NCI-H1105 treated with DMSO at 0.1 percent for 48 hours (cell line): Measurements from ENCODE around the gene SERPINE2.
"Not testable (repeated sequence)": the region's sequence is repeated elsewhere in the genome, so short reads cannot be mapped to it uniquely, and the experiment has no call there.

Experiments used
- DNase-seq: peaks from one replicate; lab custom pipeline; 2025; lab: John Stamatoyannopoulos, UW

The SERPINE2 gene

DNA sequence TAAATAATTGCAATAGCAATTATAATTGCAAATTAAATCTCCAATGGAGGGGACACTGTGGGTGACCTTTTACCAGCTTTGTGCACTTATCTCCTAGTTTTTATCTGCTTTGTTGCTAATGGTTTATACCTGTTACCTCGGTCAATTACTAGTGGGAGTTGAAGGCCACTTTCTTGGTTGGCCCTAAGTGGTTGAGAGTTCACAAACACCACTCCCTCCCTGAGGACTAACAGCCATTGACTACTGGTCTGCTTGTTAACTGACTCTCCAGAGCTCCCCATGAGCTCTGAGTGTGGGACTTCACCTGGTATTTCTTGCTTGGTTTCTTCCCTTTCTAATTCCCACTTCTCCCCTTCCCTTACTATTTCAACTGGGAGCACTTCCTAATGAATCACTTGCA lies 27.2 kb downstream of the SERPINE2 start:
- DNase-seq, result no peak

DNA sequence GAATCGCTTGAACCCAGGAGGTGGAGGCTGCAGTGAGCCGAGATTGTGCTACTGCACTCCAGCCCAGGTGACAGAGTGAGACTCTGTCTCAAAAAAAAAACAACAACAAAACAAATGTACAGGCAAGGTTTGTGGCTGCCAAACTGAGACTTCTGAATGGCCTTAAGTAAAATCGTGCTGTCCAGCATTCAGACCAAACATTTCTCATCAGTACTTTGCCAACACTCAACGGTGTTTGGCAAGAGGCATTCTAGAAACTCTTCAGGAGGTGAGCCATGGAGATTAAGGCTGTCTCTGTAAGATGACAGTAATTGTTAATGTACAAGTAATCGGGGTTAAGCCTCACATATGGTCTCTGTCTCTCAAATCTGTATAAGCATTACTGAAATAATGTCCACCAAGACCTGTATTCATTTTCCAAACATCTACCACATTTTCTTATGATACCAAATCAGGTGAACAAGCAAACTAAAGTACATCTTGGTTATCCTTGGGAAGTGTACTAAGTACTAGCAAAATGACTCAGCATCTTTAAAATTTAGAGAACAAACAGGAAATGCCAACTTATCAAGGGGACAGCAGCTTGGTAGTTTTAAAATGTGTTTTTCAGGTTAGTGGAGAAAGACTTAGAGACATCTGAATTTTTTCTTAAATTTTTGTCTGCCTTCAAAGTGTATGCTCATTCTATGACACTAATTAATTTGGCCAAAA lies 29.3 kb downstream of the SERPINE2 start:
- no peak for DNase-seq

DNA sequence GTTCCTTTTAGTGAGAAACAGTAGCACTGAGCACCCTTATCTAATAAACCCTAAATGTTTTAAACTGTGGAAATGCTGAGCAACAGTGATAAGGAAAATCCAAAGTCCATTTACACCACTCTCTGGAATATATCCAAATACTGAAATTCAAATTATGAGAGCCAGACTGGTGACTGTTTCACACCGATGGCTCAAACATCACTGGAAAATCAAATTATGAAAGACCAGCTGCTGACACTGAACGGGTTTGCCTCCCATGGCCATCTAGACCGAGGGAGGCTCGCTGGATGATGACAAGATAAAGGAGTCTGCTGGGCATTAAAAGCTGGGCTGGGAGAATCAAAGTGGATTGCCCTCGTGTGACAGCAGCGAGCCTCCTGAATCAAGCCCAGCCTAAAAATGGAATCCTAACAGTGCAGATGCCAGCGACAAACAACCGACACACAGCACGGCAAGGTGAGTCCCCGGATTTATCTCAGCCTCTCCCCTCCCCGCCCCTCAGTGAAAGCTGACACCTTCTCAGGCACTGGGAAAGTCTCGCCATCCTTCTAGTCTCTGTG lies 30.3 kb downstream of the SERPINE2 start:
- DNase-seq, result no peak

DNA sequence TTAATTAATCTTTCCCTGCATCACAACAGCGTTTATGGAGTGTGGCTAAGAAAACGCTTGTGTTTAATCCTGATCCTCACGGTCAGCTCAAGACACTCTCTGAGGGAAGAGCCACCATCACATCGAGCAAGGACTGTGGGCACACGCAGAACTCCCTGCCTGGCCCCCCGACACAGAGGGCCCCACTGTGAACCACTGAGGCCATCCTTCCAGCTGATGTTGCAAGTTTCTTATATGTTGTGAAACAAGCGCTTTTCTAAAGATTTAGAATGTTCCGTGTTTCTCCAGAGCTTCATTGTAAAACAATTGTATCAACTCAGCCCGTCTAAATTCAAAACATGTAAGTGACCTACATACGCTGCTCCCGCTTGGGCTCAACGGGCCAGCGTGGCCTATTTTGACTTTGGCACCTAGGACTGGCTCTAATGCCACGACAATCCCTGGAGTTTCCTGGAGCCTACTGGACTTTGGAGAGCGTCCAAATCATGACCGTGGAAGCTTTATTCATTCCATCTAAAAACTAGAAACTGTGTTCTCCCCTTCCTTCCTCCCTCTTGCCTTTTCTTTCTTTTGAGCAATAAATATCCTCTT lies 34.9 kb downstream of the SERPINE2 start:
- no peak for DNase-seq

DNA sequence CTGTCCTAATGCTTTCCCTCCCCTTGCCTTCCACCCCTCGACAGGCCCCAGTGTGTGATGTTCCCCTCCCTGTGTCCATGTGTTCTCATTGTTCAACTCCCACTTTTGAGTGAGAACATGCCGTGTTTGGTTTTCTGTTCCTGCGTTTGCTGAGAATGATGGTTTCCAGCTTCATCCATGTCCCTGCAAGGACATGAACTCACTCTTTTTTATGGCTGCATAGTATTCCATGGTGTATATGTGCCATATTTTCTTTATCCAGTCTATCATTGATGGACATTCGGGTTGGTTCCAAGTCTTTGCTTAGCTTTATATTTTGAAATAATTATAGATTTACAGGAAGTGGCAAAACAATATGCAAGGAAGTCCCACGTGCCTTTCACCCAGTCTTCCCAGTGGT lies 38.4 kb downstream of the SERPINE2 start:
- DNase-seq, result not testable (repeated sequence)

DNA sequence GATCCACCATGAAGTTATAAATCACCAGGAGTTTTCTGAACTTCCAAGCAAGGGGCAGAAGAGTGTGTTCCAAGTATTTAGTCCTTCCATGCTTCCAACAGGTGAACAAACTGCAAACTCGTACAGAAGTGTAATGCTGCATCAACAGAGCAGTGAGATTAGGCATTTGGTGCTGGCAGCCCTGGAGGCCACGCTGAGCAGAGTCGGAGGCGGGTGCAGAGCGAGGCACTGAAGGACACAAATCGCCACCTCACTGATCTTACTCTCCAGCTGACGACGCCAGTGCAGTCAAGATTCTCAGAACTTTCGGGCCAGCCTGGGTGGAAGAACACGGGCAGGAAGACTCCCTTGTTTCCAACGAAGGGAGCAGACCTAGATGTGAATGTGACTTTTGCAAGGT lies 39.2 kb downstream of the SERPINE2 start:
- no peak for DNase-seq

DNA sequence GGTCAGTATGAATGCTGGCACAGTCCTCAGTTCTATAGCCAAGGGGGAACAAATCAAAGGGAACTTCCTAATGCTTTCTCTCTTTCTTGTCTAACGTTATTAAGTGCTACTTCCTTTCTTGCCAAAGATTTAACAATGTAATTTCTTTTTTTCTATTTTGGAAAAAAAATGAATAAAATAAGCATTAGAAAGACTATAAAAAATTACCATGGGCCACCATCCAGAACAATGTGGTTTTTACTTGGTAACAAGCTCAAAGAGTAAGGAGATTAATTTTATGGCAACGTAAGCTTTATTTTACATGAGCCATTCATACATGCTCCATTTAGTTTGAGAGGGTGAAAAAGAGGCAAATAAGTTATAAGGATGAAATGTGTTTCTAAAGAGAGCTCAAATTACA lies 40.1 kb downstream of the SERPINE2 start:
- no peak for DNase-seq

DNA sequence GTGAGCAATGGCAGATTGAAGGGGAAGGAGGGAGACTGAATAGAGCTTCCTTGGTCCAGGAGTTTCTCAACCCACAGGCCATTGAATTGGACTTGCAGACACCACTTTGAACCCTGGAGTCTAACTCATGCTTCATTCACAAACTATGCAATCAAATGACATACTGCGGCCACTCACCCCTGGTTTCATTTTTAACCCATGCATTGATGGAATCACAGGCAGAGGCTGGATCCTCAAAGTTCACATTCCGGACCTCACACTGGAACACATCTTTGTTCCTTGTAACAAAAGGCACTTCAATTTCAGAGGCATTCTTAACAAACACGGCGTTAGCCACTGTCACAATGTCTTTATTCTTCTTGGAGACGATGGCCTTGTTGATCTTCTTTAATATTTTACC lies 41.1 kb downstream of the SERPINE2 start:
- DNase-seq, result no peak

DNA sequence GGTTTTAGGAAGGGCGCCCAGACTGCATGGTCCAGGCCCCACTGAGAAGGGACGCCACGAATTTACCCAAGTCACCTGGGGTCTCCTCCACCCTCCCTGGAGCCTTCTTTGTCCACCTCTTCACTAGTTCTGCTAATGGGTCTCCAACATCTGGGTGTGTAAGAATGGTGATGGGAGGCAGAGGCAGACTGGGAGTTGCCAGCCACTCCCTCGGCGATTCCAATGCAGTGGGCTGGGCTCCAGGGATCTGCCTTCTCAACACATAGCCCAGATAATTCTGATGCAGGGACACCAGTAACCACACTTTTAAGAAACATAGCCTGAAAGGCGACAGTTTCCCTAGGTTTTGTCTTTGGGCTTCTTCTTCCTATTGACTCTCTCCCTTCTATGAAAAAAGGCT lies 42.7 kb downstream of the SERPINE2 start:
- DNase-seq, result no peak

DNA sequence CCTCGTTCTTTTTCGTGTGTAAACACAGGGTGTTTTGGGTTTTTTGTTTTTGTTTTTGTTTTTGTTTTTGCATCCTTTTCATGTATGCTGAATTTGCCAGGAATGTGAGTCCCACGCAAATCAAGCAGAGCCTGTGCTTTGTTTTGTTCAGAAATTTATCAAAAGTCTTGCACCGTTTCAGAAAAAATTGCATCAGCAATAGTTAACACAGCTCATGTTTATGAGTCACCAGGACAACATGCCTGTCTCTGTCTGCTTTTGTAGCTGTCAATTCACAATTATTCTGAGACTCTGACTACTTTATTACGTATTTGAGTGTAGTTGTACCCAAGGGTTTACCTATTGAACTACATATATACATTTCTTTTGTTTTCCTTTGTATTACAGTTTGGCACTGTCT lies 43.5 kb downstream of the SERPINE2 start:
- no peak for DNase-seq

DNA sequence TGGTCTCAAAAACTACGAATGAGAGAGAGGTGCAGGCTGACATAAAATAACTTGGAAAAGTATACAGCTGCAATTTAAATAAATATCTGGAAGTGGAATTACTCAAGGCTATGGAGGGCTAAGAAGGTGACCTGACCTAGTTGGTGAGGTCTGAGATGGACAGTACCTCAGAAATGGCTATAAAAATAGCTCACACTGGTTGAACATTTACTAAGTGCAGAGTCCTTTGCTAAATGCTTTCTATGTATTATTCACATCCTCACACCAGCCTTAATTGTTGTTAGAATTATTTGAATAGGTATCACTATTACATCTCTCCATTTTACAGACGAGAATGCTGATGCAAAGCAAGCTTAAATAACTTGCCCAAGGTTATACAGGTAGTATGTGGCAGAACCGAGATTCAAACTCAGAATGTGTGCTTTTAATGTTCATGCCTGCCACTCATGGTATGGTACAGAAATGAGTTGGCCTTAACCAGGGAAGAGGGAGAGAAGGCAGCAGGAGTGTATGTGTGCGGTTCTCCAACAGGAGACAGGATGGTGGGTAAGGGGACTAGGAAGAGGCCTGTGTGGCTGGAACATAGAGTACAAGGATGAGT lies 44.4 kb downstream of the SERPINE2 start:
- DNase-seq, result no peak

DNA sequence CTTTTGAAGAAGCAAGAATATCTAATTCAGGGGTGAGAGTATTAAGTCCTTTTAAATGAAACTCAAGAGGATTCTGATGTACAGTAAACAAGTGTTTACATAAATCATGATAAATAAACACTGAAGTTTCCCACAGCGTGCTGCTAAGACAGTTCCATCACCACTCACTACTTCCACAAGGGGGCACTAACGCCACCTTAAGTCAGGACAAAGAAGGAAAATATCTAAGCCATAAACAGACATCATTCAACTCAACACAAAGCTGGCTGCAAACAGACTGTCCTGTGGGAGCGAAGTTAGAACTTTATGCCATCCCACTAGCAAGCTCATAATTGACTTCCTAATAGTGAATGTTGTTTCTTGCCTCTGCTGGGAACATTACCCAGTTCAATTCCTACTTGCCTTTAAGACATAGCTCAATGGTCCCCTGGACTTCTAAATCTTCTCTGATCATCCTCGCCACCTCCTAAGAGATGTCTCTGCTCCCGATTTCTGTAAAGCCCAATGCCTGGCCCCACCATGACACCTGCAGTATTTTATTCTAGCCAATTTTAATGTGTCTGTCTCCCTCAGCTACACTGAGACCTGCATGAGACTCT lies 45.4 kb downstream of the SERPINE2 start:
- peak; percentile 62 for DNase-seq

DNA sequence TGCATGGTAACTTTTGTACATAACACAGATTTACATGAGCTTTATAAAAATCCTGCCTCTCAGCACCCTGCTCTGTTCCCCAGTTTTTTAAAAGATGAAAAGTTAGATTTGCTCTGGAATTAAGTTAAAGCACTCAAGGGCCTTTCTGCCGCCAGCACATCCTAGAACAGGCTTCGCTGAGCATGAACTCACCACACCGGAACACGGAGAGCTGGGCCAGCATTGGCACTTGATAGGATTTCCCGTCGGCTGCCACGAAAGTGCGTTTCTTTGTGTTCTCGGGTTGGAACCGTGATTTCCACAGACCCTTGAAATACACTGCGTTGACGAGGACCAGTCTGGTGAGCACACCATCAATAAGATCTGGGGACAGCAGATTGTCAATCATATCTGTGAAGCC lies 47.5 kb downstream of the SERPINE2 start:
- no peak for DNase-seq

DNA sequence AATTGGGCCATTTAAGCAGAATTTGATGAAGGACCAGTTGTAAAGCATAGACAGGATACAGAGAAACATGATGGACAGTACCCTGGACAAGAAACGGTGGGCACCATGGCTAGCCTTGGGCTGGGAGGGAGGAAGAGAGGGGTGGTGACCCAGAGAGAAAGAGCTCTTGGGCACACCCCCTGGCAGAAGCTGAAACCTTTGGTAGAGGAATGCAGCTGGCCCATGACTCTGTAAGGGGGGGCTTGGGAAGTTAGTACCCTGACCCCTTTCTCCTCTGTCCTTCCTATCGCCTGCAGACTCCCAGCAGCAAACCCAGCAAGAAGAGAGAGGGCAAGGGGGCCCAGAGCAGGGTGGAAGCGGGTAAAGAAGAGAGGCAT lies 49.2 kb downstream of the SERPINE2 start:
- DNase-seq, result no peak

DNA sequence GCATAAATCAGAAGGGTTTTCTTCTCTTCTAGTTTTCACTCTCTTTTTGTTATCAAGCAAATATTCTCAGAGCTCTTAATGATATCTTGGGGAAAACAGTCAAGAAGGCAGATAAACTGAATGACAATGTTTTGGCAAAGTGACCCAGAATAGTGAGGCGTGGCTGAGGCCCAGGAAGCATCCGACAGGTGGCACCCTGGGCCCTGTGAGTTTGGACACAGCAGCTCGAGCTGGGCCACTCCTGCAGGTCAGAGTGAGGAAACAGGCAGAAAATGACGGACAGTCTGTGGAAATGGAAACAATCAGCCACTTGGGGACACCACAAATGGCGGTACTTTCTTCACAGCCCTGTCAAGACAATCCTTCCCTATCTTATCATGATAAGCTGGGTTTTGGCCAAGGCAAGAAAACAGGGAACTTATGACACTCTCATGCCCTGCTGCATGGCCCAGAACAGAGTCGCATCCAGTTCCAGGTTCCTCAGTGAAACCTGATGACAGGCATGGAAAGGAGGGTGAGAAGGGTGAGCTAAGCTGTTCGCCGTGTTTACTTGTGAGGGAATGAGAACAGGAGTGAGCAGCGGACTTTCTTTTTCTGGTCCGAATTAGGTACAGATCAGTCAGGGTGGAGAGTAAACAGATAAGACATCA lies 49.8 kb downstream of the SERPINE2 start:
- no peak for DNase-seq

DNA sequence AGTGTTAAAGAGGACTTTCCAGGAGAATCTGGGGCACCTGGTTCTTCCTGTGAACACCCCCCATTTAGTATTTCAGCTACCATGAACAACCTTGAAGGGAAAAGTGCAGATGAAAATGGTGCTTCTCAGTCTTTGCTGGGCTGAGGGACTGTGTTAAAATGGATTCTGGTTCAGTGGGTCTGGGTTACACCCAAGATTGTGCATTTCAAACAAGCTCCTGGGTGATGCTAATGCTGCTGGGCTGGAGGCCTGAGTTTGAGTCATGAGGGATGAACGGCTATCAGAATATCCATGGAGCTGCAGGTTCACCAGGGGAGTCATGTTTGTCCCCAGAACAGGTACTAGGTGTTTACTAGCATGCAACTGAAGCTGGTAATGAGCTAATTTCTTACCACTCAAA lies 57.8 kb downstream of the SERPINE2 start:
- no peak for DNase-seq

DNA sequence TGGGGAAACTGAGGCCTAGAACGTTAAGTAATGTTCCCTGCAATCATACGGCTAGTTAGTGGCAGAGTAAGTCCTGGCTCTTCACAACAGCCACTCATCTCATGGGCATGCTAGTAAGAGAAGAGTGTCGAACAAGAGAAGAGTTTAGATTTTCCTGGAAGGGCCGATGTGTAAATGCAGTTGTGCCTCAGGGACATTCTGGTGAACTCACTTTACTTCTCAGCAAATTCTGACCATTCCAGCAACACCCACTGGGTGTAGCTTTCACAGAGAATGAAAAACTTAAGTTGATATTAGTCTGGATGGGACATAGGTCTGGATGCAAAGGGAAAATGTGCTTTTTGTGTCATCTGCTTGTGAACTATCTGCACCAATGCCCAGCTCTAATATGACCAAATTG lies 58.3 kb downstream of the SERPINE2 start:
- no peak for DNase-seq

DNA sequence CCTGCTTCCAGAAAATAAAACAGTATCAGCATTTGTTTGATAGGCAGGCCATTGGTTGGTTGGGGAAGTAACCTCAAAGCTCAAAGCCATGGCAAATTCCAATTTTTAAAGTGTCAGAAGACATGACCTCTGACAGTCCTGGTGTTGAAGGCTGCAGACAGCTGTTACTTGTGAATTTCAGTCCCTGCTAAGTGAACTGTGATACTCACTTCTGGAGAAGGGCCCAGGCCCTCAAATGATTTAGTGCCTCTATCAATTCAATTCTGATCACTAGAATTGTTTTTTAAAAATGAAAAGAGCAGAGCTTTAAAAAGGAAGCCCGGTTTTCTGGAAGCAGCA lies 58.7 kb downstream of the SERPINE2 start:
- no peak for DNase-seq

DNA sequence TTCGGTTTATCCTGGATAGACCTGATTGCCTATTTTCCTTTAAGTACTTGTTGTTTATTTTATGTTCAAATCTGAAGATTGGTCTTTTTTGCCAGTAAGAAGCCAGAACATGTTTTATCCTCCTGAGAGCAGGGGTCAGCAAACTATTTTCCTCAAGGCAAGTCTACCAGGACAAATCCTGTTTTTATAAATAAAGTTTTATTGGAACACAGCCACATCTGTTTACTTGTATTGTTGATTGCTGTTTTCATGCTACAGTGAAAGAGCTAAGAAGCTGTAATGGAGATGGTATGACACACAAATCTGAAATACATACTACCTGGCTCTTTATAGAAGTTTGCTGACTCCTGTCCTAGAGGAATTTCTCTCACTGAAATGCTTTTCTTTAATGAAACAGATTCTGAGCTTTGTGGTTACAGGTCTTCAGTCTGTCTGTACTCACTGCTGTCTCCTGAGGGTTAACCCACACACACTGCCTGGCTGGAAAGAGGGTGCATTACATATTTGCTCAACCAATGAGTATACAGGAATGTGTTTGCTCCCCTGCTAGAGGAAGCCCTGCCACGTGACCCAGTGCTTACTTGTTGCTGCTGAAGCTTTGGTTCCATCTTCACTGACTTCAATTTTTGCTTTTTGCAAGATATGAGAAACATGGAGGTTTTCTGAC lies 59.2 kb downstream of the SERPINE2 start:
- DNase-seq, result no peak

DNA sequence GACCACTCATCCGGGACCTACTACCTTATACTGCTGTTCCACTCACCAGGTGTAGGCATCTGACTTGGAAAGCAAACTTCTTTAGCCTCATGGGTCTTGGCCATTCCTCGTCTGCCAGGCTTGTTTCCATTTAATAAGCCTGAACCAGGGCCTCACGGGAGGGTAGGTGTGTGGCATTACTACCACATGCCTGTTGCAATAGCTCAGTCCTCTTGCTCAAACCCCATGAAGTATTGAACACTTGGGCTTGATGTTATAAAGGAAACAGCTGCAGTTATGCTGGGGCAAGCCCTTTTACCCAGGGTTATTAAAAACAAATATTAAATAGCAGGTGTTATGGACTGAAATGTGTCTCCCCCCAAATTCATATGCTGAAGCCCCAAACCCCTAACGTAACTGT lies 60.6 kb downstream of the SERPINE2 start:
- DNase-seq, result no peak

DNA sequence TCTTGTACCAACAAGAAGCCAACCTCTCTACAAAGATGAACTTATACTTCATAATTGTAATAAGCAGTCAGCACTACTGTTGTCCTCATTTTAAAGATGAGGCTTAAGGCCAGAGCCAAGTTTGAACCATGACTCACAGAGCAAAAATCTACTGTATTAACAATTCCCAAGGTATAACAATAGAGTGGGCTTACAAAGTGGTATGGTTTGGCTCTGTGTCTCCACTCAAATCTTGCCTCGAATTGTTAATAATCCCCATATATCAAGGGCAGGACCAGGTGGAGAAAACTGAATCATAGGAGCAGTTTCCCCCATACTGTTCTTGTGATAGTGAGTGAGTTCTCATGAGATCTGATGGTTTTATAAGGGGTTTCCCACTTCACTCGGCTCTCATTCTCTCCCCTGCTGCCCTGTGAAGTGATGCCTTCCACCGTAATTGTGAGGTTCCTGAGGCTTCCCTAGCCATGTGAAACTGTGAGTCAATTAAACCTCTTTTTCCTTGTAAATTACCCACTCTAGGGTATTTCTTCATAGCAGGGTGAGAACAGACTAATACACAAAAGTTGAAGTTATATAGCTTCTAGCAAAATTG lies 62.4 kb downstream of the SERPINE2 start:
- no peak for DNase-seq

DNA sequence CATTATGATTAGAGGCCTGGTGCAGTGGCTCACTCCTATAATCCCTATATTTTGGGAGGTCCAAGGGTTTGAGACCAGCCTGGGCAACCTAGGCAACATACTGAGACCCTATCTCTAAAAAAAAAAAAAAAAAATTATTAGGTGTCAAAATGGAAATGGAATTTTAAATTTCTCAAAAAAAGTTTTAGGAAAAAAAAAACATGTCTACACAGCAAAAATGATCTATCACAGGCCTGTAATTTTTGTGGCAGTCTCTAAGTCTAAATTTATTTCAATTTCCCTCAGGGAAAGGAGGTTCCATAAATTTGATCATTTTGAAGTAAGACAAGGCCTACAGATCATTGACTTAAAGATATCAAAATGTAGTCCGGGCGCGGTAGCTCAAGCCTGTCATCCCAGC lies 65.5 kb downstream of the SERPINE2 start:
- no peak for DNase-seq
